Left lung (tissue), 10 donors: ENCODE measurements around the gene CSF1R. TPM values are rescaled to one million over a fixed set of nuclear protein-coding genes. Genes with fewer than 3 reads are reported as not detected.

Experiments used
- ATAC-seq: fragments of 200-7000 bp; cut with Tn5 transposase; one replicate; pipeline ENCODE4 v1.9.1; 2020; ENCODE audit warnings: moderate library complexity
- DNase-seq, 4 donors: peaks; one replicate each; pipeline ENCODE4 v3.0.0-alpha.2; 2013 to 2020
- H3K27ac ChIP-seq, 2 donors: fragments of 200-600 bp; sonication (generic) in 1 of 2; one replicate each; pipeline versions ENCODE4 v1.5.0 to v1.8.0; 2020 to 2021
- H3K27me3 ChIP-seq, 2 donors: fragments of 200-600 bp; sonication (generic) in 1 of 2; one replicate each; pipeline versions ENCODE4 v1.5.0 to v1.8.0; 2020 to 2021
- H3K36me3 ChIP-seq, 2 donors: fragments of 200-600 bp; sonication (generic) in 1 of 2; one replicate each; pipeline versions ENCODE4 v1.5.0 to v1.8.0; 2020 to 2021
- H3K4me1 ChIP-seq, 2 donors: fragments of 200-600 bp; one replicate each; pipeline ENCODE4 v1.8.0; 2021
- H3K4me3 ChIP-seq, 2 donors: fragments of 200-600 bp; sonication (generic) in 1 of 2; one replicate each; pipeline versions ENCODE4 v1.5.0 to v1.8.0; 2020 to 2021; ENCODE audit warnings: mild to moderate bottlenecking in 1 of 2
- H3K9me3 ChIP-seq, 2 donors: fragments of 200-600 bp; sonication (generic) in 1 of 2; one replicate each; pipeline versions ENCODE4 v1.5.0 to v1.8.0; 2020 to 2021
- CTCF ChIP-seq, 2 donors: fragments of 200-600 bp; sonication (generic) in 1 of 2; IDR thresholded peaks; one replicate each; pipeline versions ENCODE4 v1.5.0 to v1.8.0; 2021; ENCODE audit warnings: antibody characterized with exemption in 2 of 2
- intact Hi-C, 2 donors: fragments of 100-400 bp; cut with DNase I; formaldehyde crosslinking; loops; one replicate each; pipeline versions ENCODE4 v1.11.2 to v1.14.2; 2022
- polyA plus RNA-seq, 6 donors: library from polyadenylated mRNA; unstranded; fragments of 120-200 nt; gene quantifications; one replicate each; pipeline ENCODE4 v1.2.1, GENCODE V29; 2013; ENCODE audit not compliant: insufficient read length in 6 of 6
- total RNA-seq, 2 donors: library from RNA; stranded (reverse); fragmentation: NEBNext Ultra II Directional; extraction: Animal tissue kit (Norgen Biotek cat#: 25700); gene quantifications; one replicate each; pipeline ENCODE4 v1.2.1, GENCODE V29; 2021
- donor health status: DM: no; HTN: yes; CAD: no.
- donor health status: DM: no; HTN: no; CAD: no.

CSF1R gene
- total and polyA plus RNA-seq, 8 donors = 22.7 to 93.1 (median 26.0) TPM

GRCh38 chr5:150014456-150014855 is 71.9 kb downstream of the CSF1R start:
- TF ChIP-seq CTCF (IDR thresholded peaks at IDR 0.05) = no peak
- Histone ChIP-seq H3K9me3 (peaks cover 0 to 12% of the 10 kb centered on the region in 2 donors), H3K27ac (no peak overlapping the region), H3K4me3 (no peak overlapping the region), H3K36me3 (peaks cover 0 to 98% of the 10 kb centered on the region in 2 donors), H3K27me3 (no peaks in the 10 kb centered on the region), H3K4me1 (no peaks in the 10 kb centered on the region)
- no peak for DNase-seq
- no peak for ATAC-seq
- intact Hi-C loops = no loop called here

- Histone ChIP-seq H3K4me1 (no peaks in the 10 kb centered on the region), H3K27me3 (no peaks in the 10 kb centered on the region), H3K9me3 (peaks cover 0 to 12% of the 10 kb centered on the region in 2 donors), H3K36me3 (peaks cover 0 to 98% of the 10 kb centered on the region in 2 donors), H3K4me3 (no peak overlapping the region), H3K27ac (no peak overlapping the region)
- ATAC-seq (no peak), DNase-seq (no peak)
- no peak for TF ChIP-seq CTCF (IDR thresholded peaks at IDR 0.05)
- intact Hi-C loops = no loop called here
Measured at GRCh38 chr5:150013931-150014330, 72.4 kb downstream of the CSF1R start.

DNA sequence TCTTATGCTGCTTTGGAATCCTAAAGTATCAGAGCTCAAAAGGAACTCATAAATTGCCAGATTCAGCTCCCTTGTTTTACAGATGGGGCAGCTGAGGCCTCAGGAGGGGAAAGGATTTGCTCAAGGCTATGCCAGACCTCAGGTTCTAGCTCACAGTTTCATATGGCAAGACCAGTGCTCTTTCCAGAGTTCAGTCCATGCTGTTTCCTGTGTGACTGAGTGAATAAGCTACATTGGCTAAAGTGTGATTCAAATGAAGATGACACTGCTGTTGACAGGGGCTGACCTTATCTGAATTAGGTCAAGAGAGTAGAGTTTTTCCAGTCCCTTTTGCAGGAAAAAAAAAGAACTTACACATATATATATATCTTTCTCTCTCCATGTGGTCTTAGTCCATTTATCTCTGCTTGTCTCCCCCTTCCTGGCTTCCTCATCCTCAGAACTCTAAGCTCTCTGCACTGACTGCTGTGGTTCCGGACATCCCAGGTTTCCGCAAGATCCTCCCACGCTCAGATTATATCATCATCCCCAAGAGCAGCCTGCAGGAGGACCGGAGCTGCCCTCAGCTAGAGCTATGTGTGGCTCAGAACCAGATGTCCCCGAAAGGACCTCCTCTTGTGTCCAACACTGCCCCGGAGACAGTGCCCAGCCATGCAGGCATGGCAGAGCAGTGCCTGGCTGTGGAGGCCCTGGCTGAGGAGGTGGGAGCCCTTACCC is 76.5 kb downstream of the CSF1R start:
- no peak overlapping the region for H3K4me3 ChIP-seq
- H3K27me3 ChIP-seq = no peaks in the 10 kb centered on the region
- intact Hi-C loops = no loop called here
- peaks cover 0 to 98% of the 10 kb centered on the region in 2 donors for H3K36me3 ChIP-seq
- ATAC-seq (no peak), DNase-seq (no peak)
- H3K9me3 ChIP-seq = no peaks in the 10 kb centered on the region
- H3K4me1 ChIP-seq = no peaks in the 10 kb centered on the region
- no peak for TF ChIP-seq CTCF (IDR thresholded peaks at IDR 0.05)
- no peak overlapping the region for H3K27ac ChIP-seq

- H3K9me3 ChIP-seq = no peaks in the 10 kb centered on the region
- intact Hi-C loops = no loop called here
- no peak for ATAC-seq
- H3K4me3 ChIP-seq = no peak overlapping the region
- DNase-seq = no peak
- no peak overlapping the region for H3K27ac ChIP-seq
- H3K27me3 ChIP-seq = no peaks in the 10 kb centered on the region
- H3K36me3 ChIP-seq = peaks cover 0 to 83% of the 10 kb centered on the region in 2 donors
- peaks cover 9 to 25% of the 10 kb centered on the region in 2 donors for H3K4me1 ChIP-seq
- no peak for TF ChIP-seq CTCF (IDR thresholded peaks at IDR 0.05)
Measured at GRCh38 chr5:150007050-150007449, 79.3 kb downstream of the CSF1R start.

- H3K36me3 ChIP-seq = peaks cover 0 to 76% of the 10 kb centered on the region in 2 donors
- intact Hi-C loops = no loop called here
Measured at GRCh38 chr5:150006318-150006717, 80.0 kb downstream of the CSF1R start.

More at GRCh38 chr5:150006318-150006717, 80.0 kb downstream of the CSF1R start:
- DNase-seq = no peak
- no peak for TF ChIP-seq CTCF (IDR thresholded peaks at IDR 0.05)
- no peak for ATAC-seq
- Histone ChIP-seq H3K9me3 (no peaks in the 10 kb centered on the region), H3K27ac (no peak overlapping the region), H3K27me3 (no peaks in the 10 kb centered on the region), H3K4me3 (no peak overlapping the region), H3K4me1 (peaks cover 13 to 32% of the 10 kb centered on the region in 2 donors)

Other genes with a start within 250 kb of the CSF1R start
- gene PDE6A, start 141.8 kb downstream of the CSF1R start, total RNA-seq = not detected
- under 1 TPM; 0.14 to 0.24 (median 0.18) TPM for gene PDE6A, start 141.8 kb downstream of the CSF1R start, polyA plus RNA-seq
- 10 to 100 TPM; 14.3 to 18.5 TPM for gene SLC26A2, start 125.8 kb downstream of the CSF1R start, total RNA-seq
- gene SLC26A2, start 125.8 kb downstream of the CSF1R start, polyA plus RNA-seq = 10 to 100 TPM; 20.2 to 23.6 (median 22.6) TPM
- 1 to 10 TPM; 4.1 to 5.8 TPM for gene TIGD6, start 85.9 kb downstream of the CSF1R start, total RNA-seq
- gene TIGD6, start 85.9 kb downstream of the CSF1R start, polyA plus RNA-seq = 1 to 10 TPM; 3.7 to 5.1 (median 4.4) TPM
- 10 to 100 TPM; 27.5 to 37.1 TPM for gene HMGXB3, start 85.8 kb downstream of the CSF1R start, total RNA-seq
- 10 to 100 TPM; 38.8 to 53.3 (median 45.0) TPM for gene HMGXB3, start 85.8 kb downstream of the CSF1R start, polyA plus RNA-seq
- gene PDGFRB, start 69.3 kb upstream of the CSF1R start, total RNA-seq = 100 to 1,000 TPM; 129 TPM
- gene PDGFRB, start 69.3 kb upstream of the CSF1R start, polyA plus RNA-seq = 100 to 1,000 TPM; 189 to 227 (median 220) TPM
- gene CDX1, start 80.2 kb upstream of the CSF1R start, total RNA-seq = under 1 TPM in 1 of 2 donors, not detected in 1; 0.52 TPM
- gene CDX1, start 80.2 kb upstream of the CSF1R start, polyA plus RNA-seq = under 1 TPM; 0.14 to 0.60 (median 0.33) TPM
- not detected for gene SLC6A7, start 103.5 kb upstream of the CSF1R start, total RNA-seq
- gene SLC6A7, start 103.5 kb upstream of the CSF1R start, polyA plus RNA-seq = under 1 TPM in 1 of 6 donors, not detected in 5; 0.13 TPM
- 1 to 10 TPM in 1 of 2 donors, under 1 TPM in 1; 0.64 to 1.2 TPM for gene CAMK2A, start 203.2 kb upstream of the CSF1R start, total RNA-seq
- 1 to 10 TPM; 4.0 to 5.8 (median 5.3) TPM for gene CAMK2A, start 203.2 kb upstream of the CSF1R start, polyA plus RNA-seq
- 1 to 10 TPM; 6.6 to 7.5 TPM for gene ARSI, start 216.4 kb upstream of the CSF1R start, total RNA-seq
- gene ARSI, start 216.4 kb upstream of the CSF1R start, polyA plus RNA-seq = 10 to 100 TPM; 19.2 to 31.8 (median 25.0) TPM